ENCODE measurements around the gene ATM. TPM values are rescaled to one million over a fixed set of nuclear protein-coding genes. Genes with fewer than 3 reads are reported as not detected.

ATM gene
- total RNA-seq, 1 donor, result 94.4 TPM

DNA sequence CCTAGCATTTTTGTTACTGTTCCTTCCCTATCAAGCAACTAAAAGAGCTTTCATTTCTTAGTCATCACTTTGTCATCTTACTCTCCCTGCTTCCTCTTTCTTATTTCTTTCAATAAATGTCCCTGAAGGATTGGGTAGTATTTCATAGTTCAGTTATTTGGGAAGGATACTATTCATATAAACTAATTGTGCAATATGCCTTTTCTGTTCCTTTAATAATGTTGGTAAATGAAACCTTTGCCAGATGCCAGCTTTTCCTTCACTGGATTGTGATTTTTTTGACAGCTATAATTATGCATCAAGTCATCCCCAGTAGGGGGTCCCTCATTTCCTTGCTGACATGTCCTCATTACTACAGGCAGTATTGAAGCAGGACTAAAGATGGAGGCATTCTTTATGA is 101.7 kb downstream of the ATM start:
- no peak overlapping the region for H3K4me3 ChIP-seq (ENCODE audit: low read depth, low read length)
- TF ChIP-seq, protein P1, sequence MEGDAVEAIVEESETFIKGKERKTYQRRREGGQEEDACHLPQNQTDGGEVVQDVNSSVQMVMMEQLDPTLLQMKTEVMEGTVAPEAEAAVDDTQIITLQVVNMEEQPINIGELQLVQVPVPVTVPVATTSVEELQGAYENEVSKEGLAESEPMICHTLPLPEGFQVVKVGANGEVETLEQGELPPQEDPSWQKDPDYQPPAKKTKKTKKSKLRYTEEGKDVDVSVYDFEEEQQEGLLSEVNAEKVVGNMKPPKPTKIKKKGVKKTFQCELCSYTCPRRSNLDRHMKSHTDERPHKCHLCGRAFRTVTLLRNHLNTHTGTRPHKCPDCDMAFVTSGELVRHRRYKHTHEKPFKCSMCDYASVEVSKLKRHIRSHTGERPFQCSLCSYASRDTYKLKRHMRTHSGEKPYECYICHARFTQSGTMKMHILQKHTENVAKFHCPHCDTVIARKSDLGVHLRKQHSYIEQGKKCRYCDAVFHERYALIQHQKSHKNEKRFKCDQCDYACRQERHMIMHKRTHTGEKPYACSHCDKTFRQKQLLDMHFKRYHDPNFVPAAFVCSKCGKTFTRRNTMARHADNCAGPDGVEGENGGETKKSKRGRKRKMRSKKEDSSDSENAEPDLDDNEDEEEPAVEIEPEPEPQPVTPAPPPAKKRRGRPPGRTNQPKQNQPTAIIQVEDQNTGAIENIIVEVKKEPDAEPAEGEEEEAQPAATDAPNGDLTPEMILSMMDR (IDR thresholded peaks at IDR 0.05; ENCODE audit: insufficient read depth, low read length), result no peak
- peak; percentile 41 for DNase-seq (ENCODE audit: low read depth)

DNA sequence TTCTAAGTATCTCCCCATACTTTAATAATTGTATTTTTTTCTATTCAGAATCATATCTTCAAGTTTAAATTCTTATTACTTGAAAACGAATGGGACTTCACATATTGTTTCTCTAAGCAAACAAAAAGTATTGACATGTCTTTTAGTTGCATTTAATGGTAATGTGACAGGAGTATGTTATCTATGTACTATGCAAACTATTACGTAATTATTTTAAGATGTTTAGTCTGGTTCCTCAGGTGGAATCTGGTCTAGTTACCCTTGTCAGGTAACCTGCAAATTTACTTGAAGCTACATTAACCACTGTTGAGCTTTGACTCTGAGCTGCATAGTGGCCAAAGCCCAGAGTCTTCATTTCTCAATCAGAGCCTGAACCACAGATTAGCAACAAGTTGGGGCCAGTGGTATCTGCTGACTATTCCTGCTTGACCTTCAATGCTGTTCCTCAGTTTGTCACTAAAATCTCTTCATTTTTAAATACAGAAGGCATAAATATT is 110.6 kb downstream of the ATM start:
- no peak for DNase-seq (ENCODE audit: low read depth)
- TF ChIP-seq, protein P1 (IDR thresholded peaks at IDR 0.05; ENCODE audit: insufficient read depth, low read length), result no peak
- no peak overlapping the region for H3K4me3 ChIP-seq (ENCODE audit: low read depth, low read length)

DNA sequence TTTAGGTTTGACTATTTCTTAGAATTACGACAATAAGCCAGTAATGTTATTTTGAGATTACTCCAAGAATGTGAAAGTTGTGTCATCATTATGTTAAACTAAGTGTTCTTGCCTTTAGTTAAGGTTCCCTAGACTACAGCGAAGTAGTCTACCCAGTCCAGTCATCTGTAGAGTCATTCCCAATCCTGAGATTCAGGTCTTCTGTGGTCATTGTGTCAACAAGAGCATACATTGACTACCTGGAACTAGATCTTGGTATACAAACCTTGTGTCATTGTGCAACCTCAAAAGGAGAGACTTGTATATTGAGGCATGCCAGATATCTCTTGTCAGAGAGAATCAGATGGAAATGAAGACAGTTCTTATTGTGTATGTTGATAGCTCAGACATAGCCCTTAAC is 115.9 kb downstream of the ATM start:
- TF ChIP-seq, protein P1 (IDR thresholded peaks at IDR 0.05; ENCODE audit: insufficient read depth, low read length), result no peak
- DNase-seq (ENCODE audit: low read depth), result no peak
- no peak overlapping the region for H3K4me3 ChIP-seq (ENCODE audit: low read depth, low read length)

DNA sequence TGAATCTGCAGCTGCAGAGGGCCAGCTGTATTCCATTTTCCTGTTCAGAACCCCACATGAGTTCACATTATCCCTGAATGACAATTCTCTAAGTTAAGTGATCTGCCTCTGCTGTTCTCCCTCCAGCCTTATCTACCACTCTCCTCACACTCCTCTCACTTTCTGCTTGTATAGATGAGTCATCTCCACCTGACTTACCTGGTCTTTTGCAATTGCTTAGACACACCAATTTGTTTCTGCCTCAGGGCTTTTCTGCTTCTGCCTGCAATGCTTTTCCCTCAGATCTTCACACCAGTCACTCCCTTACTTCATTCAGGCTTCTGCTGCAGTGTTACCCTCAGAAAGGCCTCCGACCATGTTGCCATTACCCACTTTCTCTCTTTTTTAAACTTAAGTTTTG is 118.1 kb downstream of the ATM start:
- TF ChIP-seq, protein P1 (IDR thresholded peaks at IDR 0.05; ENCODE audit: insufficient read depth, low read length), result no peak
- DNase-seq (ENCODE audit: low read depth), result no peak
- no peak overlapping the region for H3K4me3 ChIP-seq (ENCODE audit: low read depth, low read length)

DNA sequence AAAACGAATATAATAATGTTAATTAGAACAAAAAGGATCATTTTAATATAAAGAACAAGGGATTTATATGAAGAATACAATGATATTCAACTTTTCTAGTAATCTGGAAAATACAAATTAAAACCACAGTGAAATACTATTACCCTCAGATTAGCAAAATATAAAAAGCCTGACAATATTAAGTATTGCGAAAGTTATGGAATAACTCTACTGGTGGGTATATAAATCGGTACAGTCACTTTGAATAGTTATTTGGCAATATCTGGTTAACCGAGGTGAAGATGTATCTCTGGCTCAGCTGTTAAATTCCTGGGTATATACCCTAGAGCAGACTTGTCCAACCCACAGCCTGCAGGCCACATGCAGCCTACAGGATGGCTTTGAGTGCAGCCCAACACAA is 118.8 kb downstream of the ATM start:
- DNase-seq (ENCODE audit: low read depth), result no peak
- no peak overlapping the region for H3K4me3 ChIP-seq (ENCODE audit: low read depth, low read length)
- TF ChIP-seq, protein P1 (IDR thresholded peaks at IDR 0.05; ENCODE audit: insufficient read depth, low read length), result no peak

DNA sequence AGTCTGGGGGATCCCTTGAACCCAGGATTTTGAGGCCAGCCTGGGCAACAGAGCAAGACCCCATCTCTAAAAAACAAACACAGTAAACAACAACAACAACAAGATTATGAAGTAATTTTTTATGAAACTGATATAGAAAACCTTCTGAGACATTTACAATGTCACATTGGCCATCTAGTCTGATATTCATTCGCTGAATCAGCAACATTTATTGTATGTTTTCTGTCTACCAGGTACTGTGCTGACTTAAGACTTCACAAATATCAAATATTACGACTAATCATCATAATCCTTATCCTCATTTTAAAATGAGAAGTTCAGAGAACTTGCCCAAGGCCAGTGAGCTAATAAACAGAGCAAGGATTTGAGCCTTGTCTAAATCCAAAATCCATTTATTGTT is 120.8 kb downstream of the ATM start:
- DNase-seq (ENCODE audit: low read depth), result no peak
- TF ChIP-seq, protein P1 (IDR thresholded peaks at IDR 0.05; ENCODE audit: insufficient read depth, low read length), result no peak
- H3K4me3 ChIP-seq (ENCODE audit: low read depth, low read length), result no peak overlapping the region

DNA sequence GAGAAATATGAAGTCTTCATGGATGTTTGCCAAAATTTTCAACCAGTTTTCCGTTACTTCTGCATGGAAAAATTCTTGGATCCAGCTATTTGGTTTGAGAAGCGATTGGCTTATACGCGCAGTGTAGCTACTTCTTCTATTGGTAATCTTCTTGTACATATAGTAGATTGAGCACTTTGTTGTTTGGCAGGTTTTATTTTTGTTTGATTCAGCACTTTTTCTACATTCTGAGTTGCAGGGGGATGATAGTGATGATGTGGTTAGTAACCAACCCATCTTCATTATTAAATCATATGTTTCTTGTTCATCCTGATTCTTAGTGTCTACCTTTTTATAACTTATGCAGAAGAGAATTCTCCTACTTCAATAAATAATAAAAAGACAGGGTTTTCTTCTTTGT is 122.9 kb downstream of the ATM start:
- H3K4me3 ChIP-seq (ENCODE audit: low read depth, low read length), result no peak overlapping the region
- TF ChIP-seq, protein P1 (IDR thresholded peaks at IDR 0.05; ENCODE audit: insufficient read depth, low read length), result no peak
- no peak for DNase-seq (ENCODE audit: low read depth)
